HG02571 (cell line): ENCODE measurements around the gene ADGRB3.

Experiments used
- ATAC-seq: cut with Tn5 transposase; IDR thresholded peaks from one replicate; pipeline ENCODE4 v1.9.1; 2021; ENCODE audit warnings: mild to moderate bottlenecking, moderate library complexity; ENCODE audit not compliant: unreplicated experiment

Gene ADGRB3

GRCh38 chr6:68634726-68635411, at the start of gene ADGRB3:
ADGRB3 (plus strand) TSS chr6:68635282; CDS start chr6:68638676, 3,394 bp downstream.
- peak; percentile 82 for ATAC-seq

- ATAC-seq = no peak
These were observed 41.5 kb upstream of the ADGRB3 start for GRCh38 chr6:68593558-68593957.

GRCh38 chr6:68597642-68598041, 37.4 kb upstream of the ADGRB3 start:
- no peak for ATAC-seq

- no peak for ATAC-seq
These were observed 19.1 kb upstream of the ADGRB3 start for GRCh38 chr6:68615938-68616337.

GRCh38 chr6:68625998-68626397, 9.1 kb upstream of the ADGRB3 start:
- ATAC-seq = no peak

- ATAC-seq = no peak
These were observed 6.9 kb upstream of the ADGRB3 start for GRCh38 chr6:68628161-68628560.

- no peak for ATAC-seq
These were observed 2.3 kb upstream of the ADGRB3 start for GRCh38 chr6:68632734-68633133.

GRCh38 chr6:68633281-68633971, 1.7 kb upstream of the ADGRB3 start:
- no peak for ATAC-seq

GRCh38 chr6:68633972-68634725, 933 bp upstream of the ADGRB3 start:
- ATAC-seq = no peak

- peak; percentile 10 for ATAC-seq
These were observed 277 bp downstream of the ADGRB3 start for GRCh38 chr6:68635412-68635705.

GRCh38 chr6:68635706-68636513, 828 bp downstream of the ADGRB3 start:
- no peak for ATAC-seq

- ATAC-seq = no peak
These were observed 1.6 kb downstream of the ADGRB3 start for GRCh38 chr6:68636666-68637065.

GRCh38 chr6:68637071-68637470, 2.0 kb downstream of the ADGRB3 start:
- no peak for ATAC-seq

- no peak for ATAC-seq
These were observed 2.7 kb downstream of the ADGRB3 start for GRCh38 chr6:68637782-68638181.

- ATAC-seq = no peak
These were observed 3.3 kb downstream of the ADGRB3 start for GRCh38 chr6:68638230-68638900.

- no peak for ATAC-seq
These were observed 4.1 kb downstream of the ADGRB3 start for GRCh38 chr6:68639211-68639610.

- ATAC-seq = no peak
These were observed 4.9 kb downstream of the ADGRB3 start for GRCh38 chr6:68639826-68640490.

GRCh38 chr6:68640491-68640835, 5.4 kb downstream of the ADGRB3 start:
- ATAC-seq = no peak

- no peak for ATAC-seq
These were observed 6.1 kb downstream of the ADGRB3 start for GRCh38 chr6:68641172-68641571.

GRCh38 chr6:68642081-68642480, 7.0 kb downstream of the ADGRB3 start:
- no peak for ATAC-seq
